ENCODE measurements around the gene TDRD12. TPM values are rescaled to one million over a fixed set of nuclear protein-coding genes. Genes with fewer than 3 reads are reported as not detected.
"Not testable (repeated sequence)": the region's sequence is repeated elsewhere in the genome, so short reads cannot be mapped to it uniquely, and the experiment has no call there.

Gene TDRD12
- total RNA-seq, 1 experiment from 2014 or later = 1.3 TPM

GRCh38 chr19:32744555-32745325, 25.2 kb downstream of the TDRD12 start:
- Mint-ChIP-seq H3K36me3 (no peaks in the 10 kb centered on the region), H3K4me1 (no peaks in the 10 kb centered on the region), H3K4me3 (no peak overlapping the region), H3K27me3 (ENCODE audit: low read depth) (no peaks in the 10 kb centered on the region), H3K9me3 (no peaks in the 10 kb centered on the region), H3K27ac (no peak overlapping the region)
- peak; percentile 38; the same call in 1 of the 2 replicates for TF ChIP-seq ZNF263 (CRISPR knock-in tag; IDR thresholded peaks at IDR 0.05; ENCODE audit: low read depth)
- no peak for TF ChIP-seq IRF2 (CRISPR knock-in tag; IDR thresholded peaks at IDR 0.05; ENCODE audit: borderline replicate concordance, low read depth)
- no peak for DNase-seq (ENCODE audit: low spot score)
- ChIA-PET POLR2A (no interaction called here), CTCF (no interaction called here)
- no peak for ATAC-seq

DNA sequence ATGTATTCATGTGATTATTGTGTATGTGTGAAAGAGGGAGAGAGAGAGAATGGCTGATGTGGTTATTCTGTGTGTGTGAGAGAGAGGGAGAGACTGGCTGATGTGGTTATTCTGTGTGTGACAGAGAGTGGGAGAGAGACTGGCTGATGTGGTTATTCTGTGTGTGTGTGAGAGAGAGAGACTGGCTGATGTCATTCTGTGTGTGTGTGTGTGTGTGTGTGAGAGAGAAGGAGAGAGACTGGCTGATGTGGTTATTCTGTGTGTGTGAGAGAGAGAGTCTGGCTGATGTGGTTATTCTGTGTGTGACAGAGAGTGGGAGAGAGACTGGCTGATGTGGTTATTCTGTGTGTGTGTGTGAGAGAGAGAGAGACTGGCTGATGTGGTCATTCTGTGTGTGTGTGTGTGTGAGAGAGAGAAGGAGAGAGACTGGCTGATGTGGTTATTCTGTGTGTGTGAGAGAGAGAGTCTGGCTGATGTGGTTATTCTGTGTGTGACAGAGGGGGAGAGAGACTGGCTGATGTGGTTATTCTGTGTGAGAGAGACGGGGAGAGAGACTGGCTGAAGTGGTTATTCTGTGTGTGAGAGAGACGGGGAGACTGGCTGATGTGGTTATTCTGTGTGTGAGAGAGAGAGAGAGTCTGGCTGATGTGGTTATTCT, 26.2 kb downstream of the TDRD12 start:
- H3K9me3 Mint-ChIP-seq; CTCF ChIA-PET; H3K27ac Mint-ChIP-seq; H3K4me1 Mint-ChIP-seq; H3K27me3 Mint-ChIP-seq (ENCODE audit: low read depth); H3K4me3 Mint-ChIP-seq; ATAC-seq; DNase-seq (ENCODE audit: low spot score); H3K36me3 Mint-ChIP-seq; POLR2A ChIA-PET: not testable (repeated sequence)

- H3K4me3 Mint-ChIP-seq; H3K9me3 Mint-ChIP-seq; H3K27ac Mint-ChIP-seq; ATAC-seq; H3K4me1 Mint-ChIP-seq; DNase-seq (ENCODE audit: low spot score); H3K27me3 Mint-ChIP-seq (ENCODE audit: low read depth); POLR2A ChIA-PET; H3K36me3 Mint-ChIP-seq: not testable (repeated sequence)
- CTCF ChIA-PET = interaction anchor here (1.9 kb wide), 1 partner anchor 40 kb away, joined by 8 read pairs; no protein-coding TSS in a partner anchor
Observed at GRCh38 chr19:32746631-32747196, 27.1 kb downstream of the TDRD12 start.

DNA sequence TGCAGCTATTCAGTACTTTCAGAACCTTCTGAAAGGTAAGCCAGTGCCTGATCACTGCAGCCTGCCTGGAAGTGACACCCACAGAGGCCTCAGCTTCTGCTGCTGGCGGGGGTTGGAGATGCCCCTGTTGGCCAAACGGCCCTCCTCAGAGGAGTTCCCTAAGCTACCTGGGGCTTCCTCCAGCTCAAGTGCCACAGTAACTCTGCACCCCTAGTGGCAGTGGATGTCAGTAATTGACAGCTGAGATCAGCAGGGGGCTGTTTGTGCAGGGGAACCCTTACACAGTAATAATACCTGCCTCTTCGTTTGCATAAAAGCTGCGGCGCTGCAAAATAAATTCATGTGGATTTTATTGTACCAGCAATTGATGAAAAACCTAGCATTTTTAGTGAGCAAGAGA, 28.9 kb downstream of the TDRD12 start:
- no peaks in the 10 kb centered on the region for H3K4me1 Mint-ChIP-seq
- H3K9me3 Mint-ChIP-seq = no peaks in the 10 kb centered on the region
- POLR2A ChIA-PET = no interaction called here
- H3K27me3 Mint-ChIP-seq (ENCODE audit: low read depth) = no peaks in the 10 kb centered on the region
- ATAC-seq = peak; percentile 38; the same call in 1 of the 2 replicates
- no peak overlapping the region for H3K27ac Mint-ChIP-seq
- CTCF ChIA-PET = interaction anchor here (1.6 to 1.9 kb wide), 2 partner anchors 12 to 39 kb away, joined by 7 to 8 read pairs; no protein-coding TSS in a partner anchor
- DNase-seq (ENCODE audit: low spot score) = peak; percentile 17
- no peak for TF ChIP-seq TEAD1 (CRISPR knock-in tag; IDR thresholded peaks at IDR 0.05)
- no peak for TF ChIP-seq ATF6 (CRISPR knock-in tag; IDR thresholded peaks at IDR 0.05)
- no peak for TF ChIP-seq PRRX2 (CRISPR knock-in tag; IDR thresholded peaks at IDR 0.05)
- TF ChIP-seq AR (CRISPR knock-in tag; IDR thresholded peaks at IDR 0.05) = no peak
- TF ChIP-seq EMX1 (CRISPR knock-in tag; IDR thresholded peaks at IDR 0.05) = no peak
- TF ChIP-seq SP1 (CRISPR knock-in tag; conservative IDR thresholded peaks at IDR 0.05) = no peak
- TF ChIP-seq IRF1 (CRISPR knock-in tag; IDR thresholded peaks at IDR 0.05) = no peak
- H3K4me3 Mint-ChIP-seq = no peak overlapping the region
- no peaks in the 10 kb centered on the region for H3K36me3 Mint-ChIP-seq
